Activated naive CD8-positive, alpha-beta T cell treated with anti-CD3 and anti-CD28 coated beads for 36 hours (primary cell): ENCODE data around the gene BBS7. TPM values are rescaled to one million over a fixed set of nuclear protein-coding genes. Genes with fewer than 3 reads are reported as not detected.

Experiments
- DNase-seq: peaks from one replicate; pipeline ENCODE4 v3.0.0; 2021
- H3K27ac Mint-ChIP-seq: one replicate; pipeline ENCODE4 v1.8.0; 2022; ENCODE audit warnings: mild to moderate bottlenecking, moderate library complexity, mixed read lengths
- H3K27me3 Mint-ChIP-seq: one replicate; pipeline ENCODE4 v1.8.0; 2022; ENCODE audit warnings: mild to moderate bottlenecking, mixed read lengths
- H3K36me3 Mint-ChIP-seq: one replicate; pipeline ENCODE4 v1.8.0; 2021; ENCODE audit warnings: mild to moderate bottlenecking, mixed read lengths
- H3K4me1 Mint-ChIP-seq: one replicate; pipeline ENCODE4 v1.8.0; 2021; ENCODE audit warnings: mixed read lengths
- H3K4me3 Mint-ChIP-seq: one replicate; pipeline ENCODE4 v1.8.0; 2022; ENCODE audit warnings: mild to moderate bottlenecking, moderate library complexity, mixed read lengths
- H3K9me3 Mint-ChIP-seq: one replicate; pipeline ENCODE4 v1.8.0; 2022; ENCODE audit warnings: mixed read lengths
- total RNA-seq, 2 experiments: library from RNA; stranded (reverse); gene quantifications; one replicate each; pipeline ENCODE4 v1.2.3, GENCODE V29; 2021

BBS7 gene
- total RNA-seq, 2 experiments from 2014 or later, result 22.7 to 23.9 TPM

GRCh38 chr4:121861426-121861825, 8.8 kb downstream of the BBS7 start:
- Mint-ChIP-seq H3K4me1 (peaks cover 24% of the 10 kb centered on the region), H3K36me3 (peaks cover 13% of the 10 kb centered on the region), H3K9me3 (peaks cover 2% of the 10 kb centered on the region), H3K27me3 (no peaks in the 10 kb centered on the region), H3K27ac (no peak overlapping the region), H3K4me3 (no peak overlapping the region)
- DNase-seq, result no peak

GRCh38 chr4:121860121-121860520, 10.2 kb downstream of the BBS7 start:
- peaks cover 18% of the 10 kb centered on the region for H3K4me1 Mint-ChIP-seq
- H3K9me3 Mint-ChIP-seq, result no peaks in the 10 kb centered on the region
- H3K4me3 Mint-ChIP-seq, result no peak overlapping the region
- no peaks in the 10 kb centered on the region for H3K27me3 Mint-ChIP-seq
- H3K27ac Mint-ChIP-seq, result no peak overlapping the region
- no peak for DNase-seq
- H3K36me3 Mint-ChIP-seq, result peaks cover 3% of the 10 kb centered on the region

GRCh38 chr4:121851354-121851753, 18.9 kb downstream of the BBS7 start:
- Mint-ChIP-seq H3K27ac (no peak overlapping the region), H3K27me3 (no peaks in the 10 kb centered on the region)
- DNase-seq, result no peak

GRCh38 chr4:121846662-121847061, 23.6 kb downstream of the BBS7 start:
- no peak for DNase-seq
- H3K27me3 Mint-ChIP-seq, result no peaks in the 10 kb centered on the region
- H3K36me3 Mint-ChIP-seq, result peaks cover 24% of the 10 kb centered on the region
- no peaks in the 10 kb centered on the region for H3K9me3 Mint-ChIP-seq
- H3K27ac Mint-ChIP-seq, result no peak overlapping the region
- H3K4me1 Mint-ChIP-seq, result no peaks in the 10 kb centered on the region
- no peak overlapping the region for H3K4me3 Mint-ChIP-seq

More at GRCh38 chr4:121851354-121851753, 18.9 kb downstream of the BBS7 start:
- Mint-ChIP-seq H3K9me3 (no peaks in the 10 kb centered on the region), H3K36me3 (peaks cover 11% of the 10 kb centered on the region), H3K4me1 (no peaks in the 10 kb centered on the region), H3K4me3 (no peak overlapping the region)

- Mint-ChIP-seq H3K27ac (no peak overlapping the region), H3K4me1 (no peaks in the 10 kb centered on the region), H3K9me3 (peaks cover 1% of the 10 kb centered on the region), H3K4me3 (no peak overlapping the region), H3K27me3 (no peaks in the 10 kb centered on the region), H3K36me3 (peaks cover 31% of the 10 kb centered on the region)
- no peak for DNase-seq
These were observed 27.4 kb downstream of the BBS7 start for GRCh38 chr4:121842862-121843261.

GRCh38 chr4:121838136-121838535, 32.1 kb downstream of the BBS7 start:
- no peaks in the 10 kb centered on the region for H3K4me1 Mint-ChIP-seq
- DNase-seq, result no peak
- peaks cover 1% of the 10 kb centered on the region for H3K9me3 Mint-ChIP-seq
- H3K4me3 Mint-ChIP-seq, result no peak overlapping the region
- no peak overlapping the region for H3K27ac Mint-ChIP-seq
- no peaks in the 10 kb centered on the region for H3K27me3 Mint-ChIP-seq
- H3K36me3 Mint-ChIP-seq, result peaks cover 23% of the 10 kb centered on the region

GRCh38 chr4:121829511-121829910, 40.8 kb downstream of the BBS7 start:
- Mint-ChIP-seq H3K27ac (no peak overlapping the region), H3K9me3 (no peaks in the 10 kb centered on the region), H3K27me3 (no peaks in the 10 kb centered on the region), H3K36me3 (no peaks in the 10 kb centered on the region), H3K4me1 (no peaks in the 10 kb centered on the region), H3K4me3 (no peak overlapping the region)
- no peak for DNase-seq

- Mint-ChIP-seq H3K4me1 (peaks cover 2% of the 10 kb centered on the region), H3K27ac (no peak overlapping the region), H3K4me3 (no peak overlapping the region), H3K36me3 (peaks cover 5% of the 10 kb centered on the region), H3K27me3 (no peaks in the 10 kb centered on the region), H3K9me3 (no peaks in the 10 kb centered on the region)
- no peak for DNase-seq
These were observed 42.4 kb downstream of the BBS7 start for GRCh38 chr4:121827853-121828252.

GRCh38 chr4:121824950-121825349, 45.3 kb downstream of the BBS7 start:
- H3K27me3 Mint-ChIP-seq, result no peaks in the 10 kb centered on the region
- H3K36me3 Mint-ChIP-seq, result peaks cover 30% of the 10 kb centered on the region
- H3K27ac Mint-ChIP-seq, result no peak overlapping the region
- H3K9me3 Mint-ChIP-seq, result no peaks in the 10 kb centered on the region
- H3K4me3 Mint-ChIP-seq, result no peak overlapping the region
- DNase-seq, result no peak
- H3K4me1 Mint-ChIP-seq, result peaks cover 15% of the 10 kb centered on the region

- Mint-ChIP-seq H3K27me3 (no peaks in the 10 kb centered on the region), H3K36me3 (peaks cover 34% of the 10 kb centered on the region), H3K27ac (peak overlapping the region; percentile 90), H3K4me3 (peak overlapping the region; percentile 91), H3K9me3 (no peaks in the 10 kb centered on the region), H3K4me1 (peaks cover 15% of the 10 kb centered on the region)
- DNase-seq, result no peak
These were observed 46.1 kb downstream of the BBS7 start for GRCh38 chr4:121824171-121824527.

- Mint-ChIP-seq H3K9me3 (no peaks in the 10 kb centered on the region), H3K4me1 (peaks cover 15% of the 10 kb centered on the region), H3K36me3 (peaks cover 38% of the 10 kb centered on the region), H3K4me3 (peak within 1 kb of the TSS; percentile 91), H3K27ac (peak within 1 kb of the TSS; percentile 90), H3K27me3 (no peaks in the 10 kb centered on the region)
- DNase-seq, result peak; percentile 93
These were observed 46.6 kb downstream of the BBS7 start, which contains the start of gene CCNA2 for GRCh38 chr4:121823505-121824170. TSS of gene CCNA2 (minus strand) at chr4:121823883. CDS start at chr4:121823628, 255 bp downstream.

GRCh38 chr4:121822796-121823504, 47.3 kb downstream of the BBS7 start:
- Mint-ChIP-seq H3K4me3 (peak overlapping the region; percentile 91), H3K36me3 (peaks cover 43% of the 10 kb centered on the region), H3K27ac (peak overlapping the region; percentile 90), H3K27me3 (no peaks in the 10 kb centered on the region), H3K4me1 (peaks cover 17% of the 10 kb centered on the region), H3K9me3 (no peaks in the 10 kb centered on the region)
- peak; percentile 48 for DNase-seq

- H3K36me3 Mint-ChIP-seq, result peaks cover 48% of the 10 kb centered on the region
- no peak for DNase-seq
- no peaks in the 10 kb centered on the region for H3K9me3 Mint-ChIP-seq
- H3K27ac Mint-ChIP-seq, result no peak overlapping the region
- peak overlapping the region; percentile 91 for H3K4me3 Mint-ChIP-seq
- H3K4me1 Mint-ChIP-seq, result peaks cover 17% of the 10 kb centered on the region
- H3K27me3 Mint-ChIP-seq, result no peaks in the 10 kb centered on the region
These were observed 48.2 kb downstream of the BBS7 start for GRCh38 chr4:121822047-121822446.

- peaks cover 23% of the 10 kb centered on the region for H3K4me1 Mint-ChIP-seq
- peaks cover 53% of the 10 kb centered on the region for H3K36me3 Mint-ChIP-seq
These were observed 50.9 kb downstream of the BBS7 start for GRCh38 chr4:121819216-121819965.

GRCh38 chr4:121818215-121818614, 52.1 kb downstream of the BBS7 start:
- H3K36me3 Mint-ChIP-seq, result peaks cover 53% of the 10 kb centered on the region
- no peaks in the 10 kb centered on the region for H3K9me3 Mint-ChIP-seq
- H3K4me3 Mint-ChIP-seq, result no peak overlapping the region
- H3K4me1 Mint-ChIP-seq, result peaks cover 23% of the 10 kb centered on the region
- H3K27me3 Mint-ChIP-seq, result no peaks in the 10 kb centered on the region
- DNase-seq, result no peak
- H3K27ac Mint-ChIP-seq, result no peak overlapping the region

More at GRCh38 chr4:121819216-121819965, 50.9 kb downstream of the BBS7 start:
- no peak for DNase-seq
- Mint-ChIP-seq H3K4me3 (no peak overlapping the region), H3K27ac (peak overlapping the region; percentile 8), H3K27me3 (no peaks in the 10 kb centered on the region), H3K9me3 (no peaks in the 10 kb centered on the region)
